Heart left ventricle (tissue), 16 donors: ENCODE measurements around the gene TNFAIP2. TPM values are rescaled to one million over a fixed set of nuclear protein-coding genes. Genes with fewer than 3 reads are reported as not detected.
"Not testable (repeated sequence)": the region's sequence is repeated elsewhere in the genome, so short reads cannot be mapped to it uniquely, and the experiment has no call there.

ENCODE experiments used
- ATAC-seq, 4 donors: fragments of 200-7000 bp; cut with Tn5 transposase; one replicate each; pipeline ENCODE4 v1.9.1; 2020 to 2022; ENCODE audit warnings: moderate library complexity in 4 of 4, mild to moderate bottlenecking in 3 of 4, moderate number of reproducible peaks in 1 of 4
- DNase-seq, 5 donors: peaks; one replicate each; pipeline ENCODE4 v3.0.0-alpha.2; 2020
- H3K27ac ChIP-seq, 12 donors: fragments of 200-600 bp; sonication (generic) in 4 of 12; one replicate each; pipeline versions ENCODE4 v1.5.0 to v1.8.0; 2016 to 2022; ENCODE audit warnings: mild to moderate bottlenecking in 2 of 12
- H3K27me3 ChIP-seq, 9 donors: fragments of 200-600 bp; sonication (generic) in 2 of 9; one replicate each; pipeline versions ENCODE4 v1.5.1 to v1.8.0; 2016 to 2022; ENCODE audit warnings: mild to moderate bottlenecking in 3 of 9
- H3K36me3 ChIP-seq, 9 donors: fragments of 200-600 bp; sonication (generic) in 2 of 9; one replicate each; pipeline versions ENCODE4 v1.5.0 to v1.8.0; 2018 to 2022; ENCODE audit warnings: mild to moderate bottlenecking in 2 of 9
- H3K4me1 ChIP-seq, 12 donors: fragments of 200-600 bp; sonication (generic) in 4 of 12; one replicate each; pipeline versions ENCODE4 v1.5.0 to v1.8.0; 2016 to 2022; ENCODE audit warnings: mild to moderate bottlenecking in 3 of 12
- H3K4me3 ChIP-seq, 12 donors: fragments of 200-600 bp; sonication (generic) in 4 of 12; one replicate each; pipeline versions ENCODE4 v1.5.0 to v1.8.0; 2017 to 2022; ENCODE audit warnings: mild to moderate bottlenecking in 9 of 12, moderate library complexity in 4 of 12
- H3K9me3 ChIP-seq, 12 donors: fragments of 200-600 bp; sonication (generic) in 4 of 12; one replicate each; pipeline versions ENCODE4 v1.5.0 to v1.8.0; 2016 to 2022; ENCODE audit warnings: mild to moderate bottlenecking in 1 of 12
- POLR2A ChIP-seq, 2 donors: fragments of 450-650 bp; IDR thresholded peaks; one replicate each; pipeline ENCODE4 v1.6.1; 2017; ENCODE audit warnings: antibody characterized with exemption in 2 of 2, mild to moderate bottlenecking in 2 of 2, moderate library complexity in 2 of 2
- whole genome bisulfite sequencing, 4 donors: extraction: QIAGEN DNeasy Blood & Tissue Kit in 2 of 4; methylation state at CpG; one replicate each; pipeline versions ENCODE4 v1.1.5 to v1.1.7; 2013 to 2018; 5-methylcytosine and 5-hydroxymethylcytosine counted together
- intact Hi-C, 10 donors: fragments of 100-400 bp; cut with DNase I; formaldehyde crosslinking; loops; one replicate each; pipeline versions ENCODE4 v1.11.1 to v1.14.2; 2022
- polyA plus RNA-seq, 2 donors: library from polyadenylated mRNA; stranded (reverse); fragments of 200-250 nt; gene quantifications; one replicate each; pipeline ENCODE4 v1.2.3, GENCODE V29; 2013
- total RNA-seq, 9 donors: library from RNA; depleted of rRNA in 2 of 9; stranded (reverse); fragments of >200 nt in 2 of 9; fragmentation: NEBNext Ultra II Directional in 3 of 9; extraction: Animal tissue kit (Norgen Biotek cat#: 25700) in 3 of 9; gene quantifications; one replicate each; pipeline versions ENCODE4 v1.1.0 to v1.2.4, GENCODE V29; 2016 to 2023
- TF ChIP-seq, protein P1 (sequence below), 12 donors: fragments of 200-600 bp; sonication (generic) in 4 of 12; IDR thresholded peaks; one replicate each; pipeline versions ENCODE4 v1.5.0 to v1.8.0; 2018 to 2022; ENCODE audit warnings: antibody characterized with exemption in 12 of 12, mild to moderate bottlenecking in 5 of 12
- donor health status: ischemic (EF 13 %, LVEDD 7.1; RV severe dilation, severe dysfunction).
- donor health status: healthy with polysubstance abuse.
- donor health status: DM: no; HTN: yes; CAD: no.
- donor health status: DM: no; HTN: no; CAD: no.
- donor health status: ischemic (EF 25% LVEDD 6.9; RV normal size, moderate dysfunction).
- donor health status: ischemic (EF 25% LVEDD 5.7; RV mildly dilated, moderate dysfunction).
- donor health status: healthy.
- donor health status: DM: yes; HTN: yes; CAD: no.
- donor health status: ischemic (EF 35%, LVEDD 5.7; RV mildly dilated, moderate dysfunction).
- donor health status: nonischemic (EF 11% LVEDD 7.7; RV severe dilation, severe dysfunction).
- donor health status: DM: yes; HTN: yes; CAD: no.
- donor health status: PGD.
- donor health status: ischemic (EF 29% LVEDD 5.4; RV normal size, mild dysfunction).
- donor health status: nonischemic (EF 23%, LVEDD 6.1; RV moderate dilation, normal function).

Gene TNFAIP2
- total and polyA plus RNA-seq, 11 donors = 22.0 to 253 (median 33.5) TPM

DNA sequence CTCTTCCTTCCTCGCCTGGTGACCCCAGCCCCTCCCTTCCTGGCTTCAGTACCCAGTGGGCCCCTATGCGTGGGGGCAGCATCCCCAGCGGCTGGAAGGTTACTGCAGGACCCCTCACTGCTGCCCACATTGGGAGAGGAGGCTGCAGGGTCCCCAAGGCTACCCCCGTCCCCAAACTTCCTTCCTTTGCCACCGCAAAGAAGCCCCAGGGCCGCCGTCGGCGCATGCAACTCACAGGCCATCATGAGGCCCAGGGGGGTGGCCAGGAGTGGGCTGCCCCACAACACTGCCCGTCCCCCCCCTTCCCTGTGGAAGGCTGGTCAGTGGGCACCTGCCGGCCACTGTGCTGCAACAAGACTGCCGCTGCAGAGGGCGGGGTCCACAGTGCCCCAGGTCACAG is 9.5 kb upstream of the TNFAIP2 start:
- Histone ChIP-seq H3K9me3 (no peaks in the 10 kb centered on the region), H3K4me3 (no peak overlapping the region), H3K27ac (peak overlapping the region in 1 of 12 donors; percentile 83), H3K36me3 (no peaks in the 10 kb centered on the region), H3K4me1 (peaks cover 0 to 78% (median 31%) of the 10 kb centered on the region in 12 donors), H3K27me3 (no peaks in the 10 kb centered on the region)
- DNase-seq = no peak
- TF ChIP-seq POLR2A (IDR thresholded peaks at IDR 0.05) = no peak
- TF ChIP-seq, protein P1, sequence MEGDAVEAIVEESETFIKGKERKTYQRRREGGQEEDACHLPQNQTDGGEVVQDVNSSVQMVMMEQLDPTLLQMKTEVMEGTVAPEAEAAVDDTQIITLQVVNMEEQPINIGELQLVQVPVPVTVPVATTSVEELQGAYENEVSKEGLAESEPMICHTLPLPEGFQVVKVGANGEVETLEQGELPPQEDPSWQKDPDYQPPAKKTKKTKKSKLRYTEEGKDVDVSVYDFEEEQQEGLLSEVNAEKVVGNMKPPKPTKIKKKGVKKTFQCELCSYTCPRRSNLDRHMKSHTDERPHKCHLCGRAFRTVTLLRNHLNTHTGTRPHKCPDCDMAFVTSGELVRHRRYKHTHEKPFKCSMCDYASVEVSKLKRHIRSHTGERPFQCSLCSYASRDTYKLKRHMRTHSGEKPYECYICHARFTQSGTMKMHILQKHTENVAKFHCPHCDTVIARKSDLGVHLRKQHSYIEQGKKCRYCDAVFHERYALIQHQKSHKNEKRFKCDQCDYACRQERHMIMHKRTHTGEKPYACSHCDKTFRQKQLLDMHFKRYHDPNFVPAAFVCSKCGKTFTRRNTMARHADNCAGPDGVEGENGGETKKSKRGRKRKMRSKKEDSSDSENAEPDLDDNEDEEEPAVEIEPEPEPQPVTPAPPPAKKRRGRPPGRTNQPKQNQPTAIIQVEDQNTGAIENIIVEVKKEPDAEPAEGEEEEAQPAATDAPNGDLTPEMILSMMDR (IDR thresholded peaks at IDR 0.05) = no peak
- WGBS, 4 donors = 83 to 95% (median 87%) methylated on average over 10 to 13 of the region's 13 CpGs
- no peak for ATAC-seq
- intact Hi-C loops = no loop called here

DNA sequence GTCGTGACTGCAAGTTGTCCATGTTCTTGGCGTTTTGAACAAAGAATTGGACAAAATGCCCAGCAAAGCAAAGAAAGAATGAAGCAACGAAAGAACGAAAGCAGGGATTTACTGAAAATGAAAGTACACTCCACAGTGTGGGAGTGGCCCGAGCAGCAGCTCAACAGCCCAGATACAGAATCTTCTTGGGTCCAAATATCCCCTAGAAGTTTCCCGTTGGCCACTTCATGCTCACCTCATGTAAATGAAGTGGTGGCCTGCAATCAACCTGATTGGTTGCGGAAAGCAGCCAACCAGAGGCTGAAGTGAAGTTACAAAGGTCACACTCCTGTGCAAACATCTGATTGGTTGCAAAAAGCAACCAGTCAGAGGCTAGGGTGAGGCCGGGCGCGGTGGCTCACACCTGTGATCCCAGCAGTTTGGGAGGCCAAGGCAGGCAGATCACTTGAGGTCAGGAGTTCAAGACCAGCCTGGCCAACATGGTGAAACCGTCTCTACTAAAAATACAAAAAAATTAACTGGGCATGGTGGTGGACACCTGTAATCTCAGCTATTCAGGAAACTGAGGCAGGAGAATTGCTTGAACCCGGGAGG is 8.1 kb upstream of the TNFAIP2 start:
- 72 to 76% (median 75%) methylated on average over 12 of the region's 12 CpGs for WGBS, 4 donors
- ATAC-seq, H3K9me3 ChIP-seq, DNase-seq, H3K27me3 ChIP-seq, H3K36me3 ChIP-seq, intact Hi-C loops: not testable (repeated sequence)
- Histone ChIP-seq H3K27ac (peak overlapping the region in 6 of 12 donors; percentile 4 to 83 (median 32)), H3K4me3 (peak overlapping the region in 5 of 12 donors; percentile 16 to 38 (median 22)), H3K4me1 (peaks cover 0 to 85% (median 29%) of the 10 kb centered on the region in 12 donors)

DNA sequence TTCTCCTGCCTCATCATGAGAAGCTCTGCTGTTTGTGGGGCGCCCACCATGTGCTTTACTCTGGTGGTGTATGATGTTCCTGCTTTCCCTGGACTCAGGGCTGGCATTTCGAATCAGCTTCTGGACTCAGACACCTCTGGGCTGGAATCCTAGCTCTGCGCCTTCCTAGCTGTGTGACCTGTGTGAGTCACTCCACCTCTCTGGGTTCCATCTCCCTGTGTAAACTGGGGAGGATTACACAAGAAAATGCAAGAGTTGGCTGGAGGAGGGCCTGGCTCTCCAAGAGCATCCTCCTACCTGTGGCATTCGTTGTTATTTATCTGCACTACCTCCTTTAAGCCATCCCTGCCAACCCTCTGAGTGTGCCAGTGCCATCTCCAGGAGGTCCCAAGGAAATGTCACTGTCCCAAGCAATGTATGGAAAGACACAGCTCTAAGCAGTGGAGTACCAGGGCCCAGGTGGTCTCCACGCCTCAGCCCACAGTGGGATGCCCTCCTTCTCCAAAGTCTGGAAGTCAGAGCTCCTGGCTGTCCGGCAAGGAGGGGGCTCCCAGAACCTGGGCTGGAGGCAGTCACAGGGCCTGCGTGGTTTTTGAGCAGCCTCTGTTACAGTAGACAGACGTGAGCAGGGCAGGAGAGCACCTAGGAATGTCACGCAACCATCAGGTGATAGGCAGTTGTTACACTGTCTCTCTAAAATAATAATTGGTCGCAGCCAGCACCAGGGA is 7.3 kb upstream of the TNFAIP2 start:
- TF ChIP-seq, protein P1 (IDR thresholded peaks at IDR 0.05) = no peak
- no peak for TF ChIP-seq POLR2A (IDR thresholded peaks at IDR 0.05)
- WGBS, 4 donors = 88 to 95% (median 90%) methylated on average over 10 of the region's 10 CpGs
- no peak for ATAC-seq

DNA sequence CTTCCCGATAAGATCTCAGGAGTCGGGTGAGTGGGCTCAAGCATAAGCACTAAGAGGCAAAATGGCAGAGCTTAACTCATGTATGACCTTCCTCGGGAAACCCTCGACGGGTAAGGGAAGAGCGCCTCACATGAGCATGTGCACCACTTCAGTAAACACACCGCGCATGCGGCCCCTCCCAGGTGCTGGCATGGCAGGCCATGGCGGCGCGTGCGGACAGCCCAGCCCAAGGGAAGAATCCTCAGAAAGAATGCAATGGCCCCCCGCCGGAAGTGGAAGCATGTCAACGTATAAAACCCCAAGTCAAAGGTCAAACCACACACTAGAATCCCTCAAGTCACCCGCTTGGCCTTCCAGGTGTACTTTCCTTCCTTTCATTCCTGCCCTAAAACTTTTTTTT is 6.6 kb upstream of the TNFAIP2 start:
- H3K9me3 ChIP-seq = no peaks in the 10 kb centered on the region
- no peak for DNase-seq
- ATAC-seq = no peak
- H3K27ac ChIP-seq = no peak overlapping the region
- TF ChIP-seq, protein P1 (IDR thresholded peaks at IDR 0.05) = no peak
- no peak for TF ChIP-seq POLR2A (IDR thresholded peaks at IDR 0.05)
- intact Hi-C loops = no loop called here
- H3K4me3 ChIP-seq = no peak overlapping the region
- WGBS, 4 donors = 91 to 94% (median 93%) methylated on average over 17 of the region's 17 CpGs
- H3K36me3 ChIP-seq = no peaks in the 10 kb centered on the region
- H3K27me3 ChIP-seq = no peaks in the 10 kb centered on the region
- H3K4me1 ChIP-seq = peaks cover 0 to 85% (median 25%) of the 10 kb centered on the region in 12 donors

More for the DNA sequence above, 7.3 kb upstream of the TNFAIP2 start:
- peaks cover 0 to 85% (median 25%) of the 10 kb centered on the region in 12 donors for H3K4me1 ChIP-seq
- peak overlapping the region in 1 of 12 donors; percentile 83 for H3K27ac ChIP-seq
- H3K9me3 ChIP-seq = no peaks in the 10 kb centered on the region
- H3K4me3 ChIP-seq = no peak overlapping the region
- no peak for DNase-seq
- H3K27me3 ChIP-seq = no peaks in the 10 kb centered on the region
- intact Hi-C loops = no loop called here
- H3K36me3 ChIP-seq = no peaks in the 10 kb centered on the region

DNA sequence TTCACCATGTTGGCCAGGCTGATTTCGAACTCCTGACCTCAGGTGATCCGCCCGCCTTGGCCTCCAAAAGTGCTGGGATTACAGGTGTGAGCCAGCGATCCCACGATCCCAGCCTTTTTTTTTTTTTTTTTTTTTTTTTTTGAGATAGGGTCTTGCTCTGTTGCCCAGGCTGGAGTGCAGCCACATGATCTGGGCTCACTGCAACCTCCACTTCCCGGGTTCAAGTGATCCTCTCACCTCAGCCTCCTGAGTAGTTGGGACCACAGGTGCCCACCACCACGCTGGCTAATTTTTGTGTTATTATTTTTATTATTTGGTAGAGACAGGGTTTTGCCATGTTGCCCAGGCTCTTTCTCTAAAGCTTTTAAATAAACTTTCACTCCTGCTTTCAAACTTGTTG is 5.8 kb upstream of the TNFAIP2 start:
- H3K27me3 ChIP-seq, H3K4me3 ChIP-seq, intact Hi-C loops, H3K36me3 ChIP-seq, DNase-seq, ATAC-seq, H3K9me3 ChIP-seq: not testable (repeated sequence)
- H3K27ac ChIP-seq = peak overlapping the region in 5 of 12 donors; percentile 46 to 72 (median 53)
- peaks cover 0 to 84% (median 31%) of the 10 kb centered on the region in 12 donors for H3K4me1 ChIP-seq
- WGBS, 4 donors = 93 to 95% (median 95%) methylated on average over 7 of the region's 7 CpGs
